Loucy (cell line): ENCODE measurements around the gene RAB6B.

ENCODE experiments used
- H2AFZ ChIP-seq: fragments of 200-600 bp; sonication (generic); 2 replicates; pipeline ENCODE4 v1.6.0; 2016; ENCODE audit warnings: antibody characterized with exemption, mild to moderate bottlenecking, low read length, moderate library complexity
- H3F3A ChIP-seq: fragments of 200-600 bp; 2 replicates; pipeline ENCODE4 v1.6.0; 2016; ENCODE audit warnings: antibody characterized with exemption, low read depth, mild to moderate bottlenecking
- H3K27me3 ChIP-seq: fragments of 200-600 bp; sonication (generic); 2 replicates; pipeline ENCODE4 v1.6.1; 2014; ENCODE audit warnings: low read length, mild to moderate bottlenecking; ENCODE audit not compliant: insufficient read depth, poor library complexity, severe bottlenecking
- H3K36me3 ChIP-seq: fragments of 200-600 bp; sonication (generic); 2 replicates; pipeline ENCODE4 v1.6.1; 2016; ENCODE audit warnings: low read length; ENCODE audit not compliant: insufficient read depth
- H3K4me1 ChIP-seq: fragments of 200-600 bp; sonication (generic); 2 replicates; pipeline ENCODE4 v1.5.1; 2014; ENCODE audit warnings: low read length, mild to moderate bottlenecking; ENCODE audit not compliant: insufficient read depth, poor library complexity, severe bottlenecking
- H3K4me2 ChIP-seq: fragments of 200-600 bp; sonication (generic); 2 replicates; pipeline ENCODE4 v1.6.0; 2014; ENCODE audit warnings: antibody characterized with exemption, low read length, low read depth, mild to moderate bottlenecking; ENCODE audit not compliant: poor library complexity, severe bottlenecking
- H3K4me3 ChIP-seq: fragments of 200-600 bp; sonication (generic); 2 replicates; pipeline ENCODE4 v1.5.1; 2014; ENCODE audit warnings: low read length, mild to moderate bottlenecking, mixed read lengths; ENCODE audit not compliant: poor library complexity, severe bottlenecking
- H3K79me2 ChIP-seq: fragments of 200-600 bp; sonication (generic); 2 replicates; pipeline ENCODE4 v1.6.1; 2014; ENCODE audit warnings: low read length; ENCODE audit not compliant: insufficient read depth
- H3K9ac ChIP-seq: fragments of 200-600 bp; sonication (generic); 2 replicates; pipeline ENCODE4 v1.6.0; 2014; ENCODE audit warnings: mild to moderate bottlenecking, low read depth, low read length, moderate library complexity; ENCODE audit not compliant: poor library complexity, severe bottlenecking
- H3K9me2 ChIP-seq: fragments of 200-600 bp; sonication (generic); replicated peaks from 2 replicates; pipeline ENCODE4 v1.6.1; 2016; ENCODE audit warnings: low read depth, low read length, mixed read lengths
- H3K9me3 ChIP-seq: fragments of 200-600 bp; sonication (generic); 2 replicates; pipeline ENCODE4 v1.6.1; 2014; ENCODE audit warnings: mild to moderate bottlenecking, antibody characterized with exemption, low read length, low read depth; ENCODE audit not compliant: insufficient read depth
- H4K20me1 ChIP-seq: fragments of 200-600 bp; sonication (generic); 2 replicates; pipeline ENCODE4 v1.6.0; 2014; ENCODE audit warnings: antibody characterized with exemption, low read length, mild to moderate bottlenecking; ENCODE audit not compliant: insufficient read depth, poor library complexity, severe bottlenecking
- EZH2phosphoT487 ChIP-seq: fragments of 200-600 bp; IDR thresholded peaks from 2 replicates; pipeline ENCODE4 v1.6.1; 2018; ENCODE audit warnings: antibody characterized with exemption, mild to moderate bottlenecking, moderate library complexity, borderline replicate concordance
- TF ChIP-seq, protein P1 (sequence below): fragments of 200-600 bp; sonication (generic); conservative IDR thresholded peaks from 2 replicates; pipeline ENCODE4 v1.5.1; 2014; ENCODE audit warnings: mild to moderate bottlenecking, antibody characterized with exemption, low read length

The RAB6B gene

GRCh38 chr3:133937756-133938601 is 42.3 kb upstream of the RAB6B start:
- Histone ChIP-seq H2AFZ (no peak overlapping the region), H3K79me2 (no peaks in the 10 kb centered on the region), H3K4me3 (no peak overlapping the region), H3K4me1 (peaks cover 27% of the 10 kb centered on the region), H3K9me3 (no peaks in the 10 kb centered on the region), H3K9me2 (no peaks in the 10 kb centered on the region), H3K36me3 (no peaks in the 10 kb centered on the region), H3K9ac (no peak overlapping the region), H3F3A (no peaks in the 10 kb centered on the region), H4K20me1 (no peaks in the 10 kb centered on the region), H3K4me2 (no peak overlapping the region), H3K27me3 (no peaks in the 10 kb centered on the region)
- TF ChIP-seq, protein P1, sequence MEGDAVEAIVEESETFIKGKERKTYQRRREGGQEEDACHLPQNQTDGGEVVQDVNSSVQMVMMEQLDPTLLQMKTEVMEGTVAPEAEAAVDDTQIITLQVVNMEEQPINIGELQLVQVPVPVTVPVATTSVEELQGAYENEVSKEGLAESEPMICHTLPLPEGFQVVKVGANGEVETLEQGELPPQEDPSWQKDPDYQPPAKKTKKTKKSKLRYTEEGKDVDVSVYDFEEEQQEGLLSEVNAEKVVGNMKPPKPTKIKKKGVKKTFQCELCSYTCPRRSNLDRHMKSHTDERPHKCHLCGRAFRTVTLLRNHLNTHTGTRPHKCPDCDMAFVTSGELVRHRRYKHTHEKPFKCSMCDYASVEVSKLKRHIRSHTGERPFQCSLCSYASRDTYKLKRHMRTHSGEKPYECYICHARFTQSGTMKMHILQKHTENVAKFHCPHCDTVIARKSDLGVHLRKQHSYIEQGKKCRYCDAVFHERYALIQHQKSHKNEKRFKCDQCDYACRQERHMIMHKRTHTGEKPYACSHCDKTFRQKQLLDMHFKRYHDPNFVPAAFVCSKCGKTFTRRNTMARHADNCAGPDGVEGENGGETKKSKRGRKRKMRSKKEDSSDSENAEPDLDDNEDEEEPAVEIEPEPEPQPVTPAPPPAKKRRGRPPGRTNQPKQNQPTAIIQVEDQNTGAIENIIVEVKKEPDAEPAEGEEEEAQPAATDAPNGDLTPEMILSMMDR, result no peak
- no peak for TF ChIP-seq EZH2phosphoT487

DNA sequence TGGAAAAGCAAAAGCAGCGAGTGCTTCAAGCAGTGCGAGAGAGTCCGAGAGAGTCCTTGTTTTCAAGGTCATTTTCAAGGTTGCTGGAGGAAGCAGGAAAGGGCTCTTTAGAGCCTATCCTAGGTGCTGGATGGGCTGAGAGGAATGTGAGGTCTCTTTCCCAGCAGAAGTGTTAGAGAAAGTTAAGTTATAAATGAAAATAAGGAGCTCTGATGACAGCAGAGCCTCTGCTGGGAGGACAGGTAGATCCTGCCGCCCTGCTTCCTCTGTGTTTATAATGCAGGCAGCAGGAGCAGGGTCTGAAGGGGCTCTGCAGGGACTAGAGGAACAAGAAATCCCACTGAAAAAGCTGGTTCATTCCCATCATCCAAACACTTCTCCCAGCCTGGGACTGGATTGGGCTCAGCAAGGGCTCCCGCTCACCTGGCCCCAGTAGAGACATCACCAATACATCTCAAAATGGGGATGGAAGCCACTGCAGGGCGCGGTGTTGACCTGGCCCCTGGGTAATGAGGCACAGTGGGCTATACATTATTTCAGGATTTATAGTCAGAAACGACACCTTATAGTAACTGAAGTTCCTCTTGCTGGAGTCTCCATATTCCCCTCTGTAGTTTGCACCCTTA is 41.5 kb upstream of the RAB6B start:
- no peak for TF ChIP-seq EZH2phosphoT487
- TF ChIP-seq, protein P1, result no peak
- Histone ChIP-seq H3K9me2 (no peaks in the 10 kb centered on the region), H3K4me3 (no peak overlapping the region), H3K79me2 (no peaks in the 10 kb centered on the region), H3K27me3 (no peaks in the 10 kb centered on the region), H3K9me3 (no peaks in the 10 kb centered on the region), H4K20me1 (no peaks in the 10 kb centered on the region), H3K36me3 (no peaks in the 10 kb centered on the region), H2AFZ (no peak overlapping the region), H3F3A (no peaks in the 10 kb centered on the region), H3K9ac (no peak overlapping the region), H3K4me1 (peaks cover 19% of the 10 kb centered on the region), H3K4me2 (no peak overlapping the region)

DNA sequence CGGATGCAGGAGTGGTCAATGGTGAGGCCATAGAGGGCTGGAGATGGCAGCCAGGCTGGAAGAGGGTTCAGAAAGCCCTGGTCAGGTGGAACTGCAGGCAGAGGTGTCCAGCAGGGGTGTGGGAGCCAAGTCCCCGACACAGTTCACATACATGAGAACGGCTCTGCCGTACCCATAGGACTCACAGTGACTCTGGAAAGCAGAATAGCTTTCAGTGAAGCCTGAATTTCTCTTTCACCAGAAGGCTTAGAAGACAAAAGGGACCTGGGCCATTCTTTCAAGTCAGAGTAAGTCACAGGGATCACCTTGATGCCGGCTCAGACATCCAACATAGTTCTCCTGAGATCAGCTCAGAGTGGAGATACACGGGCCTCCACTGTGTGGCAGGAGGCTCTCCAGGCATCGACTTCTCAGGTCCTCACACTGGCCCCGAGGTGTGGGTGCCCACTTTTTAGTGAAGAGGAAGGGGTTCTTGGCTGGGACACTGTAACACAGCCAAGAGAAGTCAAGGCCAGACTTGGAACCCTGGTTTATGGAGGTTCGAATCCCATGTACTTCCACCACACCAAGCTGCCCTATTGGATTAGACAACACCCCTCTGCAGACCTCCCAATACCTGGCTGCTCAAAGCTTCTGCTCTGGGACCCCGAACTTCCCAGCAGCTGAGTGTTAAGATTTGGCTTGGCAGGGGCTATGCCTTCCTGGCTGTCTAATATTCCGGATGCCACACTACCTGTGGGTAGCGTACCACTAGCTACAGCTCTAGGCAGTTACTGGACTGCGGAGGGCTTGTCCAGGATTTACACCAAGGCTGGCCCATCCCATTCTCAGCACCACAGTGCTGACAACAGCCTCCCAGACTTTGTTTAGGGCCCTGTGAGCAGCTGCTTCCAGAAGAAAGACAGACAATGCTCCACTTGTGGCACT is 40.4 kb upstream of the RAB6B start:
- no peak overlapping the region for H3K4me2 ChIP-seq
- peaks cover 18% of the 10 kb centered on the region for H3K4me1 ChIP-seq
- no peaks in the 10 kb centered on the region for H3F3A ChIP-seq
- no peak overlapping the region for H3K4me3 ChIP-seq
- H3K27me3 ChIP-seq, result no peaks in the 10 kb centered on the region
- H2AFZ ChIP-seq, result no peak overlapping the region
- TF ChIP-seq, protein P1, result no peak
- TF ChIP-seq EZH2phosphoT487, result no peak
- no peaks in the 10 kb centered on the region for H3K9me3 ChIP-seq
- no peaks in the 10 kb centered on the region for H4K20me1 ChIP-seq
- H3K9ac ChIP-seq, result no peak overlapping the region
- no peaks in the 10 kb centered on the region for H3K9me2 ChIP-seq
- no peaks in the 10 kb centered on the region for H3K36me3 ChIP-seq
- no peaks in the 10 kb centered on the region for H3K79me2 ChIP-seq
